Lower leg skin (tissue), 3 donors: ENCODE data around the gene RAMAC.

Experiments
- CTCF ChIP-seq, 3 donors: fragments of 450-650 bp; IDR thresholded peaks; one replicate each; pipeline ENCODE4 v1.5.1; 2016; ENCODE audit warnings: antibody characterized with exemption in 3 of 3, mild to moderate bottlenecking in 3 of 3, moderate library complexity in 2 of 3
- POLR2A ChIP-seq, 2 donors: fragments of 450-650 bp; IDR thresholded peaks; one replicate each; pipeline ENCODE4 v1.6.1; 2016 to 2017; ENCODE audit warnings: antibody characterized with exemption in 2 of 2, mild to moderate bottlenecking in 1 of 2, moderate library complexity in 1 of 2

- no peak for TF ChIP-seq CTCF (IDR thresholded peaks at IDR 0.05)
- TF ChIP-seq POLR2A (IDR thresholded peaks at IDR 0.05): no peak
Measured at GRCh38 chr15:82942691-82943090, 43.3 kb upstream of the RAMAC start.
